HG03432 (cell line): ENCODE results near the gene ITPKA.

Experiments used
- ATAC-seq: cut with Tn5 transposase; IDR thresholded peaks from one replicate; pipeline ENCODE4 v1.9.1; 2021; ENCODE audit warnings: mild to moderate bottlenecking, moderate library complexity; ENCODE audit not compliant: unreplicated experiment

Gene ITPKA

GRCh38 chr15:41489641-41490040, 4.0 kb upstream of the ITPKA start:
- ATAC-seq: no peak

DNA sequence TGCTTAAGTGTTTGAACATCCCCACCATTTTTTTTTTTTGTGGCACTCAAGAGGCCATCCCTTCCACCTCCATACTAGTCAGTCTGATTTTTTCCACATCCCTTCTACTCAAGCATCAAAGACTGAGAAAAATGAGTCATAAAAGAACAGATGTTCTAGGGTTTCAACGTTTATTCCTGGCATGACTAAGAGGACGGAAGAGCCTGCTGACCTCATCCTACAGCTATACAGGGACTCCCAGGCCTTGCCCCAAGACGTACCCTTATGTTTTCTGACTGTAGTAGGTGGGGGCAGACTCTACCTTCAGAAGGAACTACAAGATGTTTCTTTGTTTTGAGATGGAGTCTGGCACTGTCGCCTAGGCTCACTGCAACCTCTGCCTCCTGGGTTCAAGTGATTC, 3.3 kb upstream of the ITPKA start:
- ATAC-seq: peak; percentile 22

DNA sequence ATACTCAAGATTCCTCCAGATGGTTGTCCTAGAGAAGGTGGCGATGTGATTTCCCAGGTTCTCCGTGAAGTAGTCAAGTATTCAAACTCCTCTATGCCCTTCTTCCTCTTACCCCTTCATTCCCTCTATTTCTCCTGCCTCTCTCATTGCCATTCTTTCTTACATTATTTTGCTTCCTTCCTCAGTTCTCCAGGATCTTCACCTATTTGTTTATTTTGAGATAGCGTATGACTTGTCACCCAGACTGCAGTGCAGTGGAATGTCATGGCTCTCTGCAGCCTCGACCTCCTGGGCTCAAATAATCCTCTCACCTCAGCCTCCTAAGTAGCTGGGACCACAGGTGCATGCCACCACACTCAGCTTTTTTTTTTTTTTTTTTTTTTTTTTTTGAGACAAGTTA, 1.8 kb upstream of the ITPKA start:
- no peak for ATAC-seq

- ATAC-seq: no peak
These were observed 973 bp upstream of the ITPKA start for GRCh38 chr15:41492597-41493204.

- ATAC-seq: peak; percentile 25
These were observed 172 bp downstream of the ITPKA start for GRCh38 chr15:41493902-41494189.

- peak; percentile 8 for ATAC-seq
These were observed 682 bp downstream of the ITPKA start for GRCh38 chr15:41494190-41494921.

DNA sequence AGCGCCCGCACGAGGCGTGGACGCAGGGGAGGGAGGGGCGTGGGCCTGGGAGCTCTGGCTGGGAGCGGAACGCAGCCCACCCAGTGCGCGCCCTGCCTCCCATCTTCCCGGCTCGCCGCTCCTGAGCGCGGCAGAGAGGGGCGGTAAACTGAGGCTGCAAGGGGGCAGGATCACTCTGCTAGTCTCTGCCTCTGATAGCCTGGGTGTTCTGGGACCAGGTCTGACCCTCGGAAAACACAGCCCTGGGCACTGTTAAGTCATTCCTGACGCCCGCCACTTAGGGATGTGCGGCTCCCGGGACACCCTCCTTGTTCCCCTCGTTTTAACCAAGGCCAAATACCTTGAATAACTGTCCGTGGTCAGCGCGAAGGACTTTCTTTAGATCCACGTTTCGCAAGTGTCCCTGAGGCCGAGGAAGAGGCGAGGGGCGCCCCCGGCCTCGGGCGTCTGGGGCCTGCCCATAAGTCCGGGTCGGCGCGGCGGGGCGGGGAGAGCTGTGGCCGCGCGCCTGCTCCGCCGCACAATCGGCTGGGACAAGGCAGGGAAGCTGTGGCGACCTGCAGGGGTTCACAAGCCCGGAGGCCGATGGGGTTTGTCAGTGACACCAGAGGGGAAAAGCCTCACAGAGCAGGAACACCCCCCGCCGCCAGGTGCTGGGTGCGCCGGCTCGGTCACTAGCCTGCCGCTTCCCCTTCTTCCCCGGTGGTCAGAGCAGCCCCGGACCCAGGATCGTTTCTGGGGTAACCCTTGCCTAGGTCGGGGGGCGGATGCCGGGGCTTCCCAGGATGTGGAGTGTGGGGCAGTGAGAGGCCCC, 1.5 kb downstream of the ITPKA start:
- ATAC-seq: no peak

GRCh38 chr15:41495736-41496599, 2.3 kb downstream of the ITPKA start:
- ATAC-seq: no peak

DNA sequence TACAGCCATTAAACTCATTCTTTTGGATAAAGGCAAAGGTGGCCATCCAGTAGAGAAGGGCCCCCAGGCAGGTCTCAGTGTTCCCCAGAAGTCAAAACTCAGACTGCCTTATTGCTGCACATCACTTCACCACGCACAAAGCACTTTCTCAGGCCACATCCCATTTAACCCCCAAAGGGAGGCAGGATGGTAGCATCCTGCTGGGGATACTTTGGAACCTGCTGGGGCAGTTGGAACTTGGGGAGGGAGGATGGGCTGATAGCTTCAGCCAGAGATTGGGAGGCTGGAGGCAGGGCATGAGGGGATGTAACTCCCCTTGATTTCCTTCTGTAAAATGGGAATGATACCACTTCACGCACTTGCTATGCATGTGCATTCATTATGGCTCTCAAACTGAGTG, 5.0 kb downstream of the ITPKA start:
- ATAC-seq: no peak

- ATAC-seq: no peak
These were observed 5.6 kb downstream of the ITPKA start for GRCh38 chr15:41499109-41499851.

- ATAC-seq: no peak
These were observed 7.7 kb downstream of the ITPKA start for GRCh38 chr15:41501191-41501917.

- no peak for ATAC-seq
These were observed 8.5 kb downstream of the ITPKA start for GRCh38 chr15:41501931-41502794.

- ATAC-seq: no peak
These were observed 9.4 kb downstream of the ITPKA start for GRCh38 chr15:41502795-41503668.

DNA sequence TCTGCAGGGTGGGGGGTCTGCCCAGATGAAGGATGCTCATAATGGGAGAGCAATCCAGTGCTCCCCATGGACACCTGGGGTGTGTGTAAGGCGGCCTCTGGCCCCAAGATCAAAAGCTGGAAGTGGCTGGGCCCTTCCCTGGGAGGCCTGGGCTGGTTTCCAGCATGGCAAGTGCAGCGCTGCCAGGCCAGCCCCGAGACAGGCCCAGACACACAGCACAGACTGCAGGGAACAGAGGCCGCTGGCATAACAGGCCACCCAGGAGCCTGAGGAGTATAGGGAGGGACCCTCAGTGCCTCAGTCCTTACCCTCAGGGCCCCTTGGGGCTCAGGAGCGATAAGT, 10.0 kb downstream of the ITPKA start:
- ATAC-seq: no peak

- no peak for ATAC-seq
These were observed 11.2 kb downstream of the ITPKA start for GRCh38 chr15:41504751-41505492.

GRCh38 chr15:41505776-41506175, 12.1 kb downstream of the ITPKA start:
- ATAC-seq: no peak

DNA sequence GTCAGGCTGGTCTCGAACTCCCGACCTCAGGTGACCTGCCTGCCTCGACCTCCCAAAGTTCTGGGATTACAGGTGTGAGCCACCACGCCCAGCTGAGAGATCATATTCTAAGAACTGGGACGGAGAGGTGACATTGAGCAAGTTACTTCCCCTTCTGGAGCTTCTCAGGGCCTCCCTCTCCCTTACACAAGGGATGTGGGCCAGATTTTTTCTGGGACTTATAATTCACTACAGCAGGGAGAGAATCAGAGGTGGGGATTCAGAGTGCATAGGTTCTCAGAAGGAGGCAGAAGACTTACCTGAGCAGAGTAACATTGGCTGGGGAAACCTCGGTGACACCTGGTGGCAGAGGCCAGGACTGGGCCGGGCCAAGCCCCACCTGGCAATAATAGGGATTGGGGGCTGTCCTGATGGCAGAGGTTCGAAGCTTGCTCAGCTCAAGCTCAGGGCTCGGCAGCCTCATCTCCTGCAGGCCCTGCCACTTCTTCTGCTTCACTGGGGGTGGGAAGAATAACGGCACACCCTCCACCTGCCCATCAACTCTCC, 13.2 kb downstream of the ITPKA start:
- no peak for ATAC-seq
